Breast epithelium (tissue), 3 donors: ENCODE measurements around the gene JAKMIP2.

Experiments used
- CTCF ChIP-seq, 3 donors: fragments of 450-650 bp; IDR thresholded peaks; one replicate each; pipeline ENCODE4 v1.5.1; 2016 to 2017; ENCODE audit warnings: antibody characterized with exemption in 3 of 3, mild to moderate bottlenecking in 3 of 3, moderate library complexity in 3 of 3
- POLR2A ChIP-seq: fragments of 450-650 bp; IDR thresholded peaks from one replicate; pipeline ENCODE4 v1.6.1; 2016; ENCODE audit warnings: antibody characterized with exemption, mild to moderate bottlenecking, moderate library complexity
- POLR2AphosphoS5 ChIP-seq, 3 donors: sonication (generic); formaldehyde crosslinking; IDR thresholded peaks; one replicate each; pipeline ENCODE4 v1.6.1; 2017; ENCODE audit warnings: antibody characterized with exemption in 3 of 3

- TF ChIP-seq CTCF (IDR thresholded peaks at IDR 0.05) (no peak), POLR2A (no peak), POLR2AphosphoS5 (IDR thresholded peaks at IDR 0.05) (no peak)
These were observed 108.7 kb downstream of the JAKMIP2 start for GRCh38 chr5:147673791-147674190.
